Tibial artery (tissue), 4 donors: ENCODE results near the gene LRRN4CL.

Experiments used
- DNase-seq, 2 donors: peaks; one replicate each; pipeline ENCODE4 v3.0.0-alpha.2; 2019
- H3K27ac ChIP-seq, 2 donors: fragments of 200-600 bp; sonication (generic) in 1 of 2; 1 replicate in 1 of 2; 2 replicates in 1 of 2; pipeline ENCODE4 v1.5.1; 2018 to 2019; ENCODE audit warnings: mild to moderate bottlenecking in 1 of 2
- H3K27me3 ChIP-seq, 2 donors: fragments of 200-600 bp; sonication (generic) in 1 of 2; one replicate each; pipeline versions ENCODE4 v1.5.1 to v1.6.0; 2016 to 2019
- H3K36me3 ChIP-seq, 3 donors: fragments of 200-600 bp; sonication (generic) in 2 of 3; one replicate each; pipeline ENCODE4 v1.5.1; 2016 to 2019; ENCODE audit warnings: mild to moderate bottlenecking in 2 of 3
- H3K4me1 ChIP-seq, 4 donors: fragments of 200-600 bp; sonication (generic) in 2 of 4; 1 replicate in 3 of 4; 2 replicates in 1 of 4; pipeline ENCODE4 v1.5.1; 2016 to 2019
- H3K4me3 ChIP-seq, 2 donors: fragments of 200-600 bp; sonication (generic) in 1 of 2; 1 replicate in 1 of 2; 2 replicates in 1 of 2; pipeline ENCODE4 v1.5.1; 2018 to 2019; ENCODE audit warnings: mild to moderate bottlenecking in 2 of 2
- H3K9me3 ChIP-seq, 3 donors: fragments of 200-600 bp; sonication (generic) in 1 of 3; one replicate each; pipeline ENCODE4 v1.5.1; 2016 to 2019
- intact Hi-C: fragments of 100-400 bp; cut with DNase I; formaldehyde crosslinking; loops from one replicate; pipeline ENCODE4 v1.15.0; 2023; ENCODE audit warnings: low total_unique reads
- TF ChIP-seq, protein P1 (sequence below), 2 experiments: fragments of 200-600 bp in 1 of 2; fragments of 450-650 bp in 1 of 2; IDR thresholded peaks; one replicate each; pipeline ENCODE4 v1.5.1; 2017 to 2019; ENCODE audit warnings: antibody characterized with exemption in 2 of 2, mild to moderate bottlenecking in 1 of 2, moderate library complexity in 1 of 2

LRRN4CL gene

DNA sequence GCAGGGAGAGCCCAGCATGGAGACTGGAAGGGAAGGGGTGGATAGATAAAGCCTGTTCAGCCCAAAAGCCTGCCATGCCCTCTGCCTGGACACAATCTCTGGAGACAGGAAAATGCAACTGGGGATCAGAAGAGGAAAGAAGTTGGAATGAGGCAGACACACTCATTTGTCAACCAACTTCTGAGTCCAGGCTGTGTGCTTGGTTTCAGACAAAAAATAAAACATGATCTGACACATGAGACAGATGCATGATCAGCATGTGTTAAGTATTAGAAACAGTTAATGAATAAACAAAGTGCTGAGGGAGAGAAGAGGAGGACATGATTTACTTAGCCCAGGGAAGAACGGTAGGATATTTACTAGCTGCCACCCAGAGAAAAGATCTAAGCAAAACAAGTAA lies 839 bp downstream of the LRRN4CL start:
- H3K27ac ChIP-seq, result no peak overlapping the region
- no peak for DNase-seq
- intact Hi-C loops, result no loop called here
- peaks cover 22 to 40% (median 28%) of the 10 kb centered on the region in 3 donors for H3K36me3 ChIP-seq
- H3K4me1 ChIP-seq, result peaks cover 0 to 15% (median 4%) of the 10 kb centered on the region in 4 donors
- TF ChIP-seq, protein P1, sequence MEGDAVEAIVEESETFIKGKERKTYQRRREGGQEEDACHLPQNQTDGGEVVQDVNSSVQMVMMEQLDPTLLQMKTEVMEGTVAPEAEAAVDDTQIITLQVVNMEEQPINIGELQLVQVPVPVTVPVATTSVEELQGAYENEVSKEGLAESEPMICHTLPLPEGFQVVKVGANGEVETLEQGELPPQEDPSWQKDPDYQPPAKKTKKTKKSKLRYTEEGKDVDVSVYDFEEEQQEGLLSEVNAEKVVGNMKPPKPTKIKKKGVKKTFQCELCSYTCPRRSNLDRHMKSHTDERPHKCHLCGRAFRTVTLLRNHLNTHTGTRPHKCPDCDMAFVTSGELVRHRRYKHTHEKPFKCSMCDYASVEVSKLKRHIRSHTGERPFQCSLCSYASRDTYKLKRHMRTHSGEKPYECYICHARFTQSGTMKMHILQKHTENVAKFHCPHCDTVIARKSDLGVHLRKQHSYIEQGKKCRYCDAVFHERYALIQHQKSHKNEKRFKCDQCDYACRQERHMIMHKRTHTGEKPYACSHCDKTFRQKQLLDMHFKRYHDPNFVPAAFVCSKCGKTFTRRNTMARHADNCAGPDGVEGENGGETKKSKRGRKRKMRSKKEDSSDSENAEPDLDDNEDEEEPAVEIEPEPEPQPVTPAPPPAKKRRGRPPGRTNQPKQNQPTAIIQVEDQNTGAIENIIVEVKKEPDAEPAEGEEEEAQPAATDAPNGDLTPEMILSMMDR (IDR thresholded peaks at IDR 0.05), result no peak
- H3K27me3 ChIP-seq, result peaks cover 0 to 16% of the 10 kb centered on the region in 2 donors
- H3K9me3 ChIP-seq, result no peaks in the 10 kb centered on the region
- H3K4me3 ChIP-seq, result peak overlapping the region in 1 of 2 donors; percentile 22

DNA sequence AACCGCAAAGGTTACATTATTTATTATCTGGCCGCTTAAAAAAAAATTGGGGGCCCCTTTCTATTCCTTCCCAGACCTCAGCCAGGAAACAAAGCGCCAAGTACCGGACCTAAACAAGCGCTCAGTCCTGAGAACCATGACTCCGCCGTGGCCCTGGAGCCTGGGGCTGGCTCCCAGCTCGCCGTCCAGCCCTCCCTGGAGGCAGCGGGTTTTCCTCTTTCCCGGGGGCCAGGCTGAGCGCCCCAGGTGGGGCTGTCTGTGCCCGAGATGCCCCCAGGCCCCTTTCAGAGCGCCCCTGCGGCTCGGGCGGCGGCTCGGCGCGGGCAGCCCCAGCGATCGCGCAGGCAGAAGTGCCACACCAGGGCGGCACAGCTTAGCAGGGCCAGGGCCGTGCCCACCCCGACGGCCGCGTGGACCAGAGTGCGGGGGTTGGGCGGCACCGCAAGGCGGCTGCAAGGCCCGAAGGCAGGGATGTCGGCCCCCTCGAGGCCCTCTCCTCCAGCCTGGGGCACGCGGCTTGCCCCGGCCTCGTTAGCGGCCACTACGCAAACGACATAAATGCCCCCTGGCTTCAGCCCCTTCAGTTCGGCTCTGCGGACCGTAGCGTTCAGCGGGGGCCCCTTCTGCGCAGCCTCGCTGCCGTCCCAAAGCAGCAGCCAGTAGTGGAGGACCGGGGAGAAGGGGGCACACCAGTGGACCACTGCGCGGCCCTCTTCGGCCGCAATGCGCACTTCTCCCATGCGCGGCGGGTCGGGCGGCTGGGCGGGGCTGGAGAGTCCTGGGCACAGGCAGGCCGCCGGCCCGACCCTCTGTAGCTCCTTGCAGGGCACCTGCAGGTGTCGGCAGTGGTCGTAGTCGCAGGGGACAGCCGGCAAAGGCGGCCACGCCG lies 1.6 kb downstream of the LRRN4CL start:
- H3K4me3 ChIP-seq, result peak overlapping the region; percentile 15 to 22
- H3K36me3 ChIP-seq, result peaks cover 14 to 33% (median 24%) of the 10 kb centered on the region in 3 donors
- intact Hi-C loops, result no loop called here
- H3K9me3 ChIP-seq, result no peaks in the 10 kb centered on the region
- peaks cover 0 to 16% of the 10 kb centered on the region in 2 donors for H3K27me3 ChIP-seq
- H3K4me1 ChIP-seq, result peaks cover 0 to 15% (median 4%) of the 10 kb centered on the region in 4 donors
- no peak for DNase-seq
- peak overlapping the region in 1 of 2 donors; percentile 20 for H3K27ac ChIP-seq
- TF ChIP-seq, protein P1 (IDR thresholded peaks at IDR 0.05), result no peak

DNA sequence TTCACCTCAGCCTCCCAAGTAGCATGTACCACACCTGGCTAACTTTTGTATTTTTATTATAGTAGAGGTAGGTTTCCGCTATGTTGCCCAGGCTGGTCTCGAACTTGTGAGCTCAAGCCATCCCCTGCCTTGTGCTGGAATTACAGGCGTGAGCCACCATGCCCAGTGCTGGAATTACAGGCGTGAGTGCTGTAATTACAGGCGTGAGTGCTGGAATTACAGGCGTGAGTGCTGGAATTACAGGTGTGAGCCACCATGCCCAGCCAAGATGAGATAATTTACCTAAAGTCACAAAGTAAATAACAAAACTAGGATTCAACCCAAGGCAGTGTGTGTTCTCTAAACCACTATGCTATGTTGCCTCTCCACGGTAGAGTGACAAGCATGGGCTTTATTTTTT lies 6.8 kb downstream of the LRRN4CL start:
- Histone ChIP-seq H3K27ac (no peak overlapping the region), H3K27me3 (peaks cover 0 to 8% of the 10 kb centered on the region in 2 donors), H3K4me1 (peaks cover 0 to 19% (median 14%) of the 10 kb centered on the region in 4 donors), H3K4me3 (no peak overlapping the region), H3K9me3 (no peaks in the 10 kb centered on the region), H3K36me3 (peaks cover 5% of the 10 kb centered on the region in 3 donors)
- TF ChIP-seq, protein P1 (IDR thresholded peaks at IDR 0.05), result no peak
- DNase-seq, result no peak
- intact Hi-C loops, result no loop called here

DNA sequence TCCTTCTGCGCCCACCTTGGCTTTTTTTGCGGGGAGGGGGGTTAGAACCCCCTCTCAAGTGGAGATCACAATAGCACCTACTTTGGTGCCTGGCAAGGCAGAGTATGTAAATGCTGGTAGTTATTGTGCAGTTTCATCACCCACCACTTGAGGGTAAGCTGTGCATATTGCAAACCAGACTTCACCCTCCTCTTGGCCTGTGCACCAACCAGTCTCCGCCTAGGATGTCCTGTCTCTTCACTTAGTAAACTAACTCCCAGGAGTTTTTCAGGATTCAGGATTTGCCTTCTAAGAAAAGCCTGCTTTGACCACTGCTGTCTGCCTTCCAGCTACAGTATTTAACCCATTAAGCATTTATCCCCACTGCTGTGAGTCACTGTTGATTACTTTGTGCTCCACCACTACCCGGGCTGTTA lies 8.5 kb downstream of the LRRN4CL start:
- H3K4me3 ChIP-seq, result no peak overlapping the region
- peaks cover 0 to 29% (median 20%) of the 10 kb centered on the region in 4 donors for H3K4me1 ChIP-seq
- H3K9me3 ChIP-seq, result no peaks in the 10 kb centered on the region
- intact Hi-C loops, result no loop called here
- H3K27me3 ChIP-seq, result no peaks in the 10 kb centered on the region
- peaks cover 13 to 22% (median 21%) of the 10 kb centered on the region in 3 donors for H3K36me3 ChIP-seq
- peak in 1 of 2 donors; percentile 56 for DNase-seq
- peak overlapping the region in 1 of 2 donors; percentile 6 for H3K27ac ChIP-seq
- TF ChIP-seq, protein P1 (IDR thresholded peaks at IDR 0.05), result peak; percentile 39 to 45

DNA sequence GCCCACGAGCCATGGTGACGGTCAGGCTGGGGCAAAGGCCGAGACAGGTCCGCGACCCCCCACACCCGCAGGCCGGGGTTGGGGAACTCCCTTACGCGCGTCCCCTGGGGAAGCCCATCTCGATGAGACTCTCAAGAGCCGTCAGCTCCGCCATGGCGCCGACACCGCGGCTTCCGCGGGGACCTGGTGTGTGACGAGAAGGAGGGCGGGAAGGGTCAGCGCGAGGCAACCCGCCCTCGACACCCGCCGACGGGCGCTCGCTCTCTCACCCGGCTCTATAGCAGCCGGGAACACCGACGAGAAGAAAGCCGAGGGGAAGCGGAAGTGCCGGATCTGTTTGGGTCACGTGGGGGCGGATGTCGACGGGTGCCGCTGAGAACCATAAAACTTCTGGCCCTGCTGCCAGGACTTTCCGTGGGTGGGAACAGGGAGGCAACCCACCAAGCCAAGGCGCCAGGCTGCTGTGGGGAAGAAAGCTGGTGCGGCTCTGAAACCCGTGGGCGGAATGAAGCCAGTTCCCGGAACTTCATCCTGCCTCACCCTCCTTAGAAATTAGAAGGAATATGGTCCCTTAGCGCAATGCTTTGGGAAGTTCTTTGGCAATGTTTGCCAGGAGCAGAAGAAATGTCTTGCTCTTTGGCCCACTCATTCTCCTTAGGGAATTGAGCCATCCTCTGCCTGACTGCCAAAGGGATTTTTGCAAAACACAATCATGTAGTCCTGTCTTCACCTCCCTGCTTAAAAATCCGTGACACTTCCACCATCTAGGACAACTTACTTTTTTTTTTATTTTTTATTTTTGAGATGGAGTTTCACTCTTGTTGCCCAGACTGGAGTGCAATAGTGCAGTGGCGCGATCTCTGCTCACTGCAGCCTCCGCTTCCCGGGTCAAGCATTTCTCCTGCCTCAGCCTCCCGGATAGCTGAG lies 10.3 kb downstream of the LRRN4CL start, which contains the start of gene UBXN1:
TSS of gene UBXN1 (minus strand) at position 304 of the 927 bp plus-strand sequence. CDS start at position 154, 150 bp downstream.
- Histone ChIP-seq H3K27ac (peak within 1 kb of the TSS; percentile 86 to 93), H3K4me1 (peaks cover 0 to 30% (median 20%) of the 10 kb centered on the region in 4 donors), H3K9me3 (no peaks in the 10 kb centered on the region), H3K4me3 (peak within 1 kb of the TSS; percentile 91 to 97), H3K27me3 (no peaks in the 10 kb centered on the region), H3K36me3 (peaks cover 14 to 37% (median 21%) of the 10 kb centered on the region in 3 donors)
- intact Hi-C loops, result no loop called here
- DNase-seq, result peak; percentile 93 to 94
- TF ChIP-seq, protein P1 (IDR thresholded peaks at IDR 0.05), result no peak
